Thyroid gland (tissue), 4 donors: ENCODE measurements around the gene SLF1. TPM values are rescaled to one million over a fixed set of nuclear protein-coding genes. Genes with fewer than 3 reads are reported as not detected.

Experiments
- DNase-seq, 2 donors: peaks; one replicate each; pipeline ENCODE4 v3.0.0-alpha.2; 2019
- H3K27ac ChIP-seq, 3 donors: fragments of 200-600 bp; sonication (generic); 1 replicate in 2 of 3; 2 replicates in 1 of 3; pipeline ENCODE4 v1.5.1; 2016 to 2019; ENCODE audit warnings: mild to moderate bottlenecking in 1 of 3, moderate library complexity in 1 of 3
- H3K27me3 ChIP-seq: fragments of 200-600 bp; sonication (generic); one replicate; pipeline ENCODE4 v1.5.1; 2019
- H3K36me3 ChIP-seq, 2 donors: fragments of 200-600 bp; sonication (generic); one replicate each; pipeline ENCODE4 v1.5.1; 2016 to 2019
- H3K4me1 ChIP-seq, 2 donors: fragments of 200-600 bp; sonication (generic); one replicate each; pipeline ENCODE4 v1.5.1; 2017 to 2019
- H3K4me3 ChIP-seq, 3 donors: fragments of 200-600 bp; sonication (generic); replicated peaks in 1 of 3; 1 replicate in 2 of 3; 2 replicates in 1 of 3; pipeline ENCODE4 v1.5.1; 2016; ENCODE audit warnings: mild to moderate bottlenecking in 1 of 3
- H3K9me3 ChIP-seq: fragments of 200-600 bp; sonication (generic); one replicate; pipeline ENCODE4 v1.5.1; 2017
- POLR2A ChIP-seq, 2 donors: fragments of 450-650 bp; IDR thresholded peaks; one replicate each; pipeline ENCODE4 v1.6.1; 2017; ENCODE audit warnings: antibody characterized with exemption in 2 of 2, mild to moderate bottlenecking in 2 of 2, moderate library complexity in 1 of 2
- WGBS, 2 donors: methylation state at CpG; one replicate each; pipeline ENCODE4 v1.1.5; 2017; 5-methylcytosine and 5-hydroxymethylcytosine counted together
- intact Hi-C: fragments of 100-400 bp; cut with DNase I; formaldehyde crosslinking; loops from one replicate; pipeline ENCODE4 v1.15.1; 2023
- total RNA-seq, 4 donors: library from RNA; depleted of rRNA; stranded (reverse); fragments of >200 nt; gene quantifications; one replicate each; pipeline ENCODE4 v1.2.3, GENCODE V29; 2016
- TF ChIP-seq, protein P1 (sequence below), 6 experiments: fragments of 200-600 bp in 3 of 6; fragments of 450-650 bp in 3 of 6; sonication (generic) in 3 of 6; IDR thresholded peaks; one replicate each; pipeline ENCODE4 v1.5.1; 2016 to 2019; ENCODE audit warnings: antibody characterized with exemption in 6 of 6, mild to moderate bottlenecking in 2 of 6, inconsistent platforms in 1 of 6, moderate library complexity in 1 of 6

The SLF1 gene
- total RNA-seq, 4 donors from 2014 or later, result 5.6 to 17.4 (median 9.0) TPM

DNA sequence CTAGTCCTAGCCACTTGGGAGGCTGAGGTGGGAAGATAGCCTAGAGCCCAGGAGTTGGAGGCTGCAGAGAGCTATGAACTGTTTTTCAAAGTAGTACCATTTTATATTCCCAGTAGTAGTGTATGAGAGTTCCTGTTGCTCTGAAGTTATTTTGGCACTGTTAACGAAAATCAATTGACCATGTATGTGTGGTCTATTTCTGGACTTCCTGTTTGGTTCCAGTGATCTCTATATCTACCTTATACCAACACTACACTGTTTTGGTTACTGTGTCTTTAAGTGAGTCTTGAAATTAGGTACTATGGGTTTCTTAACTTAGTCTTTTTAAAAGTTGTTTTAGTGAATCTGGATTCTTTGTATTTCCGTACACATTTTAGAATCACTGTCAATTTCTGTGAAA is 13.6 kb downstream of the SLF1 start:
- H3K36me3 ChIP-seq, result peaks cover 0 to 5% of the 10 kb centered on the region in 2 donors
- no peaks in the 10 kb centered on the region for H3K27me3 ChIP-seq
- WGBS, 2 donors, result 64 to 80% methylated on average over 2 of the region's 2 CpGs
- no peak overlapping the region for H3K27ac ChIP-seq
- TF ChIP-seq, protein P1, sequence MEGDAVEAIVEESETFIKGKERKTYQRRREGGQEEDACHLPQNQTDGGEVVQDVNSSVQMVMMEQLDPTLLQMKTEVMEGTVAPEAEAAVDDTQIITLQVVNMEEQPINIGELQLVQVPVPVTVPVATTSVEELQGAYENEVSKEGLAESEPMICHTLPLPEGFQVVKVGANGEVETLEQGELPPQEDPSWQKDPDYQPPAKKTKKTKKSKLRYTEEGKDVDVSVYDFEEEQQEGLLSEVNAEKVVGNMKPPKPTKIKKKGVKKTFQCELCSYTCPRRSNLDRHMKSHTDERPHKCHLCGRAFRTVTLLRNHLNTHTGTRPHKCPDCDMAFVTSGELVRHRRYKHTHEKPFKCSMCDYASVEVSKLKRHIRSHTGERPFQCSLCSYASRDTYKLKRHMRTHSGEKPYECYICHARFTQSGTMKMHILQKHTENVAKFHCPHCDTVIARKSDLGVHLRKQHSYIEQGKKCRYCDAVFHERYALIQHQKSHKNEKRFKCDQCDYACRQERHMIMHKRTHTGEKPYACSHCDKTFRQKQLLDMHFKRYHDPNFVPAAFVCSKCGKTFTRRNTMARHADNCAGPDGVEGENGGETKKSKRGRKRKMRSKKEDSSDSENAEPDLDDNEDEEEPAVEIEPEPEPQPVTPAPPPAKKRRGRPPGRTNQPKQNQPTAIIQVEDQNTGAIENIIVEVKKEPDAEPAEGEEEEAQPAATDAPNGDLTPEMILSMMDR (IDR thresholded peaks at IDR 0.05), result no peak
- TF ChIP-seq POLR2A (IDR thresholded peaks at IDR 0.05), result no peak
- intact Hi-C loops, result no loop called here
- DNase-seq, result no peak
- H3K4me3 ChIP-seq, result no peak overlapping the region
- no peaks in the 10 kb centered on the region for H3K9me3 ChIP-seq
- no peaks in the 10 kb centered on the region for H3K4me1 ChIP-seq

DNA sequence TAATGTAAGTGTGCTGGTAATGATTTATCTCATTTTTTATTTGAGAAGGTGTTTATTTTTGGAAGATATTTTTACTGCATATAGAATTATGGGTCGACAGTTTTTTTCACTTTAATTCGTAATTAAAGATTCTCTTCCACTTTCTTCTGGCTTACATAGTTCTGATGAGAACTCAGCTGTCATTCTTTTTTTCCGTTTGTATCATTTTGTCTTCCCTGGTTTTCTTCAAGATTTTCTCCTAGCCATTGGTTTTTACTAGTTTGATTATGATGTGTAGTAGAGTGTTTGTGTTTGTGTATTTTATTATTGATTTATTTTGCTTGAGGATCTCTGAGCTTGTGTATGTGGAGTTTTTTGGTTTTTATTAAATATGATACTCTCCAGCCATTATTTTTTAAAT is 21.7 kb downstream of the SLF1 start:
- no peak for DNase-seq
- no peaks in the 10 kb centered on the region for H3K4me1 ChIP-seq
- no peak overlapping the region for H3K4me3 ChIP-seq
- H3K27me3 ChIP-seq, result no peaks in the 10 kb centered on the region
- no peaks in the 10 kb centered on the region for H3K9me3 ChIP-seq
- no peaks in the 10 kb centered on the region for H3K36me3 ChIP-seq
- intact Hi-C loops, result no loop called here
- WGBS, 2 donors, result 98 to 99% methylated on average over 3 of the region's 3 CpGs
- TF ChIP-seq, protein P1 (IDR thresholded peaks at IDR 0.05), result no peak
- no peak for TF ChIP-seq POLR2A (IDR thresholded peaks at IDR 0.05)
- no peak overlapping the region for H3K27ac ChIP-seq

DNA sequence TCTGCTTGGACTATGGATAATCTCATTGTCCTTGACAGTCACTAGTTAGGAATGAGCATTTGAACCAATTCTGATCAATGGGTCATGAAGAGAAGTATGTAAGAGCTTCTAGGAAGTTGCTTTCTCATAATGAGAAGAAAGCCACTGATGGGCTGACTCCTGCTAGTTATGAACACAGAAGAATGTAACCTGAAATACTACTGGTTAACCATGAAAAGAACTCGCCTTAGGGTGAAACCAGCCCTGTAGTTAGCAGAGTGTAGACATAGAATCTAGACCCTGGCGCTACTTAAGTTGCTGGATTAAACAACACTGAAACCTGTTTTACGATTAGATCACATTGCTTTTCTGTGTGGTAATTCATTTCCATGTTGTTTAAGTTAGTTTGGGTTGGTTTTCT is 26.6 kb downstream of the SLF1 start:
- Histone ChIP-seq H3K27me3 (no peaks in the 10 kb centered on the region), H3K27ac (no peak overlapping the region), H3K4me3 (no peak overlapping the region), H3K9me3 (no peaks in the 10 kb centered on the region), H3K4me1 (no peaks in the 10 kb centered on the region), H3K36me3 (no peaks in the 10 kb centered on the region)
- TF ChIP-seq POLR2A (IDR thresholded peaks at IDR 0.05), result no peak
- TF ChIP-seq, protein P1 (IDR thresholded peaks at IDR 0.05), result no peak
- DNase-seq, result no peak
- intact Hi-C loops, result no loop called here
- 95 to 98% methylated on average over 3 of the region's 3 CpGs for WGBS, 2 donors

DNA sequence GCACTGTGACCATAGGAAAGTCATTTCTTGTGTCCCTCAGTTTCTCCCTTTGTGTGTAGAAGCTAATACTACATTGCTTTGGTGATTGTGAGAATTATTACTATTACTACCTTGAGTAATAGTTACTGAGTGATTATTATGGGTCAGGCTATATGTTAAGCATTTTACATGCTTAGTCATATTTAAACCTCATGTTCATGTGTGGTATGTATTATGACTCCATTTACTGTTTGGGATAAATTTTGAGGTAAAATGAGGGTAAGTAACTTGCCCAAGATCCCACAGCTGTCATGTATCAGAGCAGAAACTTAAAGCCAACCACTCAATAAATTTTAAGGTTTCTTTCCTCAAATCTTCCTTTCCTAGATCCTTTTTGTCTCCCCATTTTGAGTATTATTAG is 28.3 kb downstream of the SLF1 start:
- Histone ChIP-seq H3K27ac (no peak overlapping the region), H3K4me1 (no peaks in the 10 kb centered on the region), H3K9me3 (no peaks in the 10 kb centered on the region), H3K36me3 (no peaks in the 10 kb centered on the region), H3K27me3 (no peaks in the 10 kb centered on the region), H3K4me3 (no peak overlapping the region)
- no peak for TF ChIP-seq POLR2A (IDR thresholded peaks at IDR 0.05)
- TF ChIP-seq, protein P1 (IDR thresholded peaks at IDR 0.05), result no peak
- DNase-seq, result no peak
- intact Hi-C loops, result no loop called here

GRCh38 chr5:94649874-94650273 is 31.4 kb downstream of the SLF1 start:
- Histone ChIP-seq H3K27me3 (no peaks in the 10 kb centered on the region), H3K27ac (no peak overlapping the region), H3K4me1 (no peaks in the 10 kb centered on the region), H3K9me3 (no peaks in the 10 kb centered on the region), H3K36me3 (no peaks in the 10 kb centered on the region), H3K4me3 (no peak overlapping the region)
- intact Hi-C loops, result no loop called here
- no peak for DNase-seq
- TF ChIP-seq POLR2A (IDR thresholded peaks at IDR 0.05), result no peak
- TF ChIP-seq, protein P1 (IDR thresholded peaks at IDR 0.05), result no peak
- 97 to 99% methylated on average over 1 of the region's 1 CpG for WGBS, 2 donors
